Effector CD8-positive, alpha-beta T cell (primary cell): ENCODE measurements around the gene ECE1.

Source experiments
- DNase-seq: peaks from one replicate; lab custom pipeline; 2025; lab: John Stamatoyannopoulos, UW

The ECE1 gene

DNA sequence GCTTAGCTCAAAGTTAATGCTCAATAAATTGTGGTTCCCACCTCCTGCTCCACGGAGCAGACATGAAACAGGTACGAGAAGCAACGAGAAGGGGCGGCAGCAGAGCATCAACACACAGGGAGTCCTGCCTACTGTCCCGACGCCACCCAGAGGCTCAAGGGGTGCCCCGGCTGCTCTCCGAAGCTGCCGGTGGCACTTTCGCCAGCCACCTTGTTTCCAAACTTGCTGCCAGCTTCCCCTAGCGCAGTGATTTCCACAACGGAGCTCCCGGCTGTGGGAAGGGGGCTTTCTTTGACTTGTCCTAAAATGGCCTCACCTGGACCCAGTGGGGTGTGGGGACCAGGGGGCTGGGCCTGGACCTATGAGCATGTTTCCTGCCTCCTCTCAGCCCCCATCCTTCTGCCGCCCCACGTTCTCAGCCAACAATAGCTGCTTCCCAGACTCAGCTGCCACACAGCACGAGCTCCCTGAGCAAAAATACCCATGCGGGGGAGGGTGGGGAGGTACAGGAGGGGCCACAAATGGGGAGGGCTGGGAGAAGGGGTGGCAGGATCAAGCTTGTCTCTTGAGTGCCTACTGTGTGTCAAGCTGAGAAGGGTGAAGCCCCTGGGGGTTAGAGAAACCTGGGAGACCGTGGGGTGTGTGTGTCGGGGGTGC is 35.6 kb upstream of the ECE1 start:
- no peak for DNase-seq

DNA sequence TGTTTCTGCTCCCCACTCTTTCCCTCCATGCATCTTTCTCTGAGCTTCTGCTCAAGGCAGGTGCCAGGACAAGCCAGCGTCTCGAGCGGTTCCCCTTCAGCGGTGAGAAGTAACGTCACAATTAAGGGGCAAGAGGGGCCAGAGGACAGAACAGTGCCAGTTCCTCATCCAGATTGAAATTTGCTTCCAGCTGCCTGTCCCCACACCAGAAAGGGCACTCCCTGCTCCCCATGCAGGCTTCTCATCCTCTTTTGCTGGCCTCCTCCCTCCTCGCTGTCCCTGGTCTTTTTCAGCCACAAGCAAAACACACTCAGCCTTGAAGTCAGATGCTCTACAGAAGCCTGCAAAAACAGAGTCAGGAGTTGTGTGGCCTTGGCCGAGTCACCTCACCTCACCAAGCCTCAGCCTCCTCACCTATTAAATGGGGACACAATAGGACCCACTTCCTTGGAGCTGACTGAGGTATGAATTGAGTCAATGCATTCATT is 35.0 kb upstream of the ECE1 start:
- no peak for DNase-seq

- no peak for DNase-seq
Measured at GRCh38 chr1:21324368-21325141, 34.3 kb upstream of the ECE1 start.

DNA sequence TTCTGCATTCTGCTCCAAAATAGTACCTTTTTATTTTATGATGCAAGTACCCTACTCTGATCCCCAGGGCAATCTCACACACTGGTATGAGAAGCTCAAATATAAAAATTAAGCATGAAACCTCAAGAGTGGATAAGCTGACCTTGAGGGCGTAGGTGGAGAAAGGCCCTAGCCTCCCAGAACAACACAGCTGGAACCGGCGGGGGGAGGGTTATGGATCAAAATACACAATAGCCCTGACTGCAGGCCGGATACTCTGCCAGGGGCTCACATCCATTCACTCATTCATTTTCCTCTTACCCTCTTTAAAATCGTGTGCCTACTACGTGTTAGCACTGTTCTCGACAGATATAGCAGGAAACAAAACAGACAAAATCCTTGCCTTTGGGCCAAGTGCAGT is 32.8 kb upstream of the ECE1 start:
- DNase-seq, result no peak

- DNase-seq, result no peak
Measured at GRCh38 chr1:21322681-21323016, 32.4 kb upstream of the ECE1 start.

- DNase-seq, result no peak
Measured at GRCh38 chr1:21321963-21322680, 31.9 kb upstream of the ECE1 start.

DNA sequence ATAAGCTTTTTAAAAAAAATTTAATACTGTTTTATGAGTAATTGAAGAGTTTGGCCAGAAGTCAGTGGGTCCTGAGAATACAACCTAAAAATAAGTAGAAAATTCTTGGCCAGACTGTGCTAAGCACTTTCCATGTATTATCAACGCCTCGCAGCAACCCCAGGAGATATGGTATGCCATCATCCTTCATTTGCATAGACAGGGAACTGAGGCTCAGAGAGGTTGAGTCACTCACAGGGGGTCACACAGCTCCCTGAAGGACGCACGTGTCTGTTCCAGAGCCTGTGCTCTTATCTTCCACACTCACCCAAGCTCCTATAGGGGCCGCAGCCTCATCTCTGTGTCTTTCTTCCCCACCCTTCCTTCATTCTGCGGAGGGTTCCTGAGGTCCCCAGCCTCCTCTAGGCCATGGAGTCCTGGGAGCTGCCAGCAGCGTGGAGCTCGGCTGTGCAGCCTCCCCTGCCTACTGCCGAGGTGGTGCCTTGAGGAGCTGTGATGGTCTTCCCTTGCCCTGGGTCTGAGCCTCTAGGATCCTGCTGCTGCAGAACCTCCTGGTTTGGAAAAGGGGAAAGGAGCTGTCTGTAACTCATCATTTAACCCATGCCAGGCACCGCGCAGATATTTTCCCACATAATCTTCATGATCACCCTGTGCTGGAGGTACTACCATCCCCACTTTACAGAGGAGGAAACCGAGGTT is 30.3 kb upstream of the ECE1 start:
- DNase-seq, result no peak

GRCh38 chr1:21319447-21320407 is 29.5 kb upstream of the ECE1 start:
- DNase-seq, result no peak

- no peak for DNase-seq
Measured at GRCh38 chr1:21318714-21319159, 28.5 kb upstream of the ECE1 start.

DNA sequence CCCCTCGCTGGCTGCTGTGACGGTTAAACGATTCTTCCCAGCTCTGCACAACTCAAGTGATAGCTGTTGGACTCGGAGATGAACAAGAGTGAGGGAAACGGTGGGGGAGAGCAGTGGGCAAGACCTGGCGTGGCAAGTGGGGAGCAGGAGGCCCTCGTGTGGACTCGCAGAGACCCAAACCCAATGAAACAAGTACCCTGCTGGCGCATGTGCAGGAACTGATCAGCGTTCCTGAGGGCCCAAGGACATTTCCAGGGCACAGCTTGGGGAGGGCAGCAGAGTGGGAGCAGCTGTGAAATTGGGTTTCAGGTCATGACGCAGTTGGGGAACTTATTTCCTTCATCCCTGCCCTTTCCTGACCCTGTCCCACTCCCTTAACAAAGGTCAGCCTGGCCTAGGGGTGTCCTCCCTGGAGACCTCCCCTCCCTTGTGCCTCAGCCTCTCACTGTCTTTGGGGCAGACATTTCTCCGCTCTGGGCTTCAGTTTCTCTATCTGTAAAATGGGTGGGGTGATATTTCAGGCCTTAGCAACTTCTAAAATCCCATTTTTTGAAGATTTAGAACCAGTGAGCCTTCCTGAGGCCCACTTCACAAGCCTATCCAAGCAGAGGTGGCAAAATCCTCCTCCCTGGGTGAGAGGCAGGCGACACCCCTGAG is 27.9 kb upstream of the ECE1 start:
- DNase-seq, result no peak

GRCh38 chr1:21317690-21318043 is 27.4 kb upstream of the ECE1 start:
- DNase-seq, result no peak

DNA sequence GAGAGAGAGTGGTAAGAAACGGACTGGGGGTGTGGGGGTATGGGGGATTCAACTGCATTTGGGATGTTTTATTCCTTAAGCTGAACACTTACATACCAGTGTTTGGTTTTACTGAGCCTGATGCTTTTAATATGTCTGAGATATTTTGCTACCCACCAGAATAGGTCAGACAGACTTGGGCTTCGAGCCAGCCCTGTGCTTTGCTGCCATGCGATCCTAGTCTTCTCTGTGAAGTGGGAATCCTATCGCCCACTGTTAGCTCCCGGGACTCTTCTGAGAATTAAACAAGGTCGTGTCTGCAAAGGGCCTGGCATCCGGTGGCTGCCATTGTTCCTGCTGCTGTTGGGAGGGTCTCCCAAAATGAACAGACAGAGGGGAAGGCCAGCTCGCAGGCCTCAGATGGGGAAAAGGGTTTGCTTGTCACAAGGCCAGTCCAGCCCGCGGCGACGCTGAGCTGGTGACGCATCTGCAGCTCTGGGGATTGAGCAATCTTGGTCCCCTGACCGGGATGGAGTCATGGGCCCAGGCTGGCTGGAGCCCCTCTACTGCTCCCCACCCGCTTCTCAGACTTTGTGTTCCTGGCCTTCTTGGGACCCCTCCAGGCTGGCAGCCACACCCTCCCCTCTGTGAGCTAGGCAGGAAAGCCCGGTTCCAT is 26.9 kb upstream of the ECE1 start:
- DNase-seq, result no peak

- no peak for DNase-seq
Measured at GRCh38 chr1:21314743-21315396, 24.6 kb upstream of the ECE1 start.

- no peak for DNase-seq
Measured at GRCh38 chr1:21313886-21314721, 23.8 kb upstream of the ECE1 start.

DNA sequence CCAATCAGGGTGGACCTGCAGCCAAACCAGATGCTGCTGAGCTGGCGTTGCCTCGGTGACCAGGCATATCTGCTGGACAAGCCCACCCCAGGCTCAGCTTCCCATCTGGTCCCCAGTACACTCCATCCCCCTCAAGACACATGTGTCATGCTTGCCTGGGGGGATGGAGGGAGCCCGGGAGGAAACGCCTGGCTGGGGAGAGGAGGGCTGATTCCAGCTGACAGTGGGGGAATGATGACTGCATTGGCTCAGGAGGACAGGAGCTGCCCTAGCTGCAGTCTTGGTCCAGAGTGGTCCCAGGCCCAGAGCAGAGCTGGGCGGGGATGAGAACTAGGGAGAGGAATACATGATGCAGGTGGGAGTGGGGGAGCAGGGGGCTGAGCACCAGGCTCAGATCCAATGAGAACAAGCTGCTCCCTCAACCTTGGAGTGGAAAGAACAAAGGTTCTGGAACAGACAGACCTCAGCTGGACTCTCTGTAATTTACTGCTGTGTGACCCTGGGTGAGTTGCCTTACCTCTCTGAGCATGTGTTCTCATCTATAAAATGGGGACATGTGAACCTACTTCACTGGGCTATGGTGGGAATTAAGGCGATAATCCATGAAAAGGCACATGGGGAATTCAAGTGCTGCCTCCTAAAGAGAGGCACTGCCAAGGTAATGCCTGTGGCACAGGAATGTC is 23.1 kb upstream of the ECE1 start:
- DNase-seq, result no peak

DNA sequence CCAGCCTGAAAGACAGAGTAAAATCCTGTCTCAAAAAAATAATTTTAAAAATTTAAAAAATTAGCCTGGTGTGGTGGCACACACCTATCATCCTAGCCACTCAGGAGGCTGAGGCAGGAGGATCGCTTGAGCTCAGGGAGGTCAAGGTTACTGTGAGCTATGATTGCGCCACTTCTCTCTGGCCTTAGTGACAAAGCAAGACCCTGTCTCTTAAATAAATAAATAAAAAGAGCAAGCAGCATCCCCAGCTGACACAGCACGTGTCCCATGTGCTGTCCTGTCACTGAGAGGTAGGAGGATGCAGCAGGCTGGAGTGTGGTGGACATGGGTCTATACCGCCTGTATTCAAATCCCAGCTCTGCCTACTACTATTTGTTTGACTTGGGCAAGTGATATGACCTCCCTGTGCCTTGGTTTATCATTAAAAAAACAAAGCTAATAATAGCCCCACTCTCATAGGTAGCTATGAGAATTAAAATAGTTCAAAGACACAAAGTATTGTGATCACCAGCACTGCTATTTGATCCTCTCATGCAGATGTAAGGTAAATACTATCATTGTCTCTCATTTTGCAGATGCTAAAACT is 22.2 kb upstream of the ECE1 start:
- no peak for DNase-seq

DNA sequence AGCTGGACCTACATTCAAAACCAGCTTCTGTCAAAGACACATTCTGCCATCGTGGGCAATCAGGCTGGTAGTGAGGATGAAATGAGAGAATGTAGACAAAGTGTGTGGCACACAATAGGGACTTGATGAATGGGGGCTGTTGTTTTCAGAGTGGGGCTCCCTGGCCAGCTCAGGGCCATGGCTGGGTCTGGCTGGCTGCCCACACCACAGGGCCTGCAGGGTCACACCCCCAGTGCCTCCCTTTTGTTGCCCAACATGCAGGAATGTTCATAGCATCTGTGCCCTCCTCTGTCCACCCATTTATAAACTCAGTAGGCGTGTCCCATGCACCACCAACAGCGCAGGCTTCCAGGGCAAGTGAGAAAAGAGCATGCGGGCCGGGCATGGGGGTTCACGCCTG is 20.8 kb upstream of the ECE1 start:
- no peak for DNase-seq
